Erythroblast (primary cell): ENCODE data around the gene XXYLT1.

Experiments used
- GATA1 ChIP-seq: IDR thresholded peaks from 2 replicates; pipeline ENCODE4 v1.6.1; 2011; ENCODE audit warnings: low read depth, mild to moderate bottlenecking, control low read depth, low read length, moderate library complexity
- POLR2A ChIP-seq: IDR thresholded peaks from 2 replicates; pipeline ENCODE4 v1.6.1; 2011; ENCODE audit warnings: mild to moderate bottlenecking, low read length

GRCh38 chr3:195035345-195036202 lies 235.4 kb downstream of the XXYLT1 start:
- no peak for TF ChIP-seq POLR2A
- TF ChIP-seq GATA1, result no peak
